ENCODE data around the gene PLXNA4.

The PLXNA4 gene

DNA sequence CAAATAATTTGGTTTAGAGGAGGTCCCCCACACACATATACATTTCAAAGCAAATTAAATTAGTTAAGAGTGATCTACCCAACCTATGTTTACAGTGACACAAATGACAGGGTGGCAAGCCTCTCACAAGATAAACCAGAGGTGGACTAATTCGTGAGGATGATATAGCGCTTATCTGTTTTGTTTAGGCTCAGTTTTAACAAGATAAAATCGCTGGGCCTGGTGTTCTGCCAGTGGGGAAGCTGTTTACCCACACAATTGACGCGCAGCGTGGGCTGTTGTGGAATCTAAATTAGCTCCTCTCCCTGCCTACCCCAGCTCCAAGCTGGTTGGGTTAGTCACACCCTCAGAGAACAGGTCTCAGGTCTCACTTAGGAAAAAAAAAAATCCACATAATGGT is 16.7 kb upstream of the PLXNA4 start:
- H3K4me3 ChIP-seq (ENCODE audit: low read depth, low read length) = no peak overlapping the region
- DNase-seq (ENCODE audit: low read depth) = no peak
- no peak for TF ChIP-seq POLR2A (IDR thresholded peaks at IDR 0.05; ENCODE audit: extremely low read depth, insufficient read length)

DNA sequence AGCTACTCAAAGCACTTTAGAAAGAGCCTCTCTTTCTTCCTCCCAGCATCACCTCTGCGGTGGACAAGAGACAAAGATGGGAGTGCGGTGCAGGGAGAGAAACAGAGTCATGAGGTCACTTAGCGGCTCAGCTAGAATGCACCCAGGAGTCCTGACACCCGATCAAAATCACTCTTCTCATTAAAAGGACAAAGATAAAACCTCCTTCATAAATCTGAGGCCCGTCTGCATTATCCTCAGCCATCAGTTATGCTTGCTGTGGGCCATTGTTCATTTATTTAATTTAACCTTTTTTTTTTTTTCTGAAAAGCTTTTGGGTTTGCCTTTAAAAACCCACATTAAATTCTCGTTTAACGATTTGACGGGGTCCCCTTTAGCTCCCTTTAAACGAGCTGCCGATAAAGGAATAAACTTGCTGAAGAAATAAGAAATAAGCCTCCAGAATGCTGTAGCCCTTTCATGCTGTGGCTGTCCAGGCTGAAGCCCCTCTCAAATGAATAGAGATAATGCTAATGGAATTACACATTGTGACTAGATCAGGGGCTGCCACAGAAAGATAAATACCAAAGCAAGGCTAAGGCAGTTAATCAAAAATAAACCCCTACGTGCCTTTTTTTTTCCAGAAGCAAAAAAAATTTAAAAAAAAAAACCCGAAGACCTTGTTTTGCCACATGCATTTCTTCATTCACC is 16.1 kb upstream of the PLXNA4 start:
- DNase-seq (ENCODE audit: low read depth) = no peak
- TF ChIP-seq MYC (IDR thresholded peaks at IDR 0.05; ENCODE audit: low read depth, low read length) (no peak), POLR2A (IDR thresholded peaks at IDR 0.05; ENCODE audit: extremely low read depth, insufficient read length) (no peak)
- TF ChIP-seq, protein P1, sequence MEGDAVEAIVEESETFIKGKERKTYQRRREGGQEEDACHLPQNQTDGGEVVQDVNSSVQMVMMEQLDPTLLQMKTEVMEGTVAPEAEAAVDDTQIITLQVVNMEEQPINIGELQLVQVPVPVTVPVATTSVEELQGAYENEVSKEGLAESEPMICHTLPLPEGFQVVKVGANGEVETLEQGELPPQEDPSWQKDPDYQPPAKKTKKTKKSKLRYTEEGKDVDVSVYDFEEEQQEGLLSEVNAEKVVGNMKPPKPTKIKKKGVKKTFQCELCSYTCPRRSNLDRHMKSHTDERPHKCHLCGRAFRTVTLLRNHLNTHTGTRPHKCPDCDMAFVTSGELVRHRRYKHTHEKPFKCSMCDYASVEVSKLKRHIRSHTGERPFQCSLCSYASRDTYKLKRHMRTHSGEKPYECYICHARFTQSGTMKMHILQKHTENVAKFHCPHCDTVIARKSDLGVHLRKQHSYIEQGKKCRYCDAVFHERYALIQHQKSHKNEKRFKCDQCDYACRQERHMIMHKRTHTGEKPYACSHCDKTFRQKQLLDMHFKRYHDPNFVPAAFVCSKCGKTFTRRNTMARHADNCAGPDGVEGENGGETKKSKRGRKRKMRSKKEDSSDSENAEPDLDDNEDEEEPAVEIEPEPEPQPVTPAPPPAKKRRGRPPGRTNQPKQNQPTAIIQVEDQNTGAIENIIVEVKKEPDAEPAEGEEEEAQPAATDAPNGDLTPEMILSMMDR (IDR thresholded peaks at IDR 0.05; ENCODE audit: low read depth, low read length) = no peak
- TF ChIP-seq, protein P2, sequence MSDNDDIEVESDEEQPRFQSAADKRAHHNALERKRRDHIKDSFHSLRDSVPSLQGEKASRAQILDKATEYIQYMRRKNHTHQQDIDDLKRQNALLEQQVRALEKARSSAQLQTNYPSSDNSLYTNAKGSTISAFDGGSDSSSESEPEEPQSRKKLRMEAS (IDR thresholded peaks at IDR 0.05; ENCODE audit: low read depth, low read length) = no peak
- H3K4me3 ChIP-seq (ENCODE audit: low read depth, low read length) = no peak overlapping the region

DNA sequence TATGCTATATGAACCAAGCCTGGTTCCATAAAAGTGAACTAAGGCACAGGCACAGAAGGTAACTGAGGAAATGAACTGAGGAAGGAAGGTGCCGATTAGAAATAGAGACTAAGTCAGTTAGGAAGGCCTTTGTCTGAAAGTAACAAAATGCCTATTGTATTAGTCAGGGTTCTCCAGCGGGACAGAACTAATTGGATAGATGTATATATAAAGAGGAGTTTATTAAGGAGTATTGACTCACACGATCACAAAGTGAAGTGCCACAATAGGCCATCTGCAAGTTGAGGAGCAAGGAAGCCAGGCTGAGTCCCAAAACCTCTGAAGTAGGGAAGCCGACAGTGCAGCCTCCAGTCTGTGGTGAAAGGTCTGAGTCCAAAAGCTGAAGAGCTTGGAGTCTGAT is 13.9 kb upstream of the PLXNA4 start:
- H3K4me3 ChIP-seq (ENCODE audit: low read depth, low read length) = no peak overlapping the region
- no peak for DNase-seq (ENCODE audit: low read depth)
- TF ChIP-seq, protein P1 (IDR thresholded peaks at IDR 0.05; ENCODE audit: low read depth, low read length) = no peak
- TF ChIP-seq, protein P2 (IDR thresholded peaks at IDR 0.05; ENCODE audit: low read depth, low read length) = no peak
- no peak for TF ChIP-seq POLR2A (IDR thresholded peaks at IDR 0.05; ENCODE audit: extremely low read depth, insufficient read length)

DNA sequence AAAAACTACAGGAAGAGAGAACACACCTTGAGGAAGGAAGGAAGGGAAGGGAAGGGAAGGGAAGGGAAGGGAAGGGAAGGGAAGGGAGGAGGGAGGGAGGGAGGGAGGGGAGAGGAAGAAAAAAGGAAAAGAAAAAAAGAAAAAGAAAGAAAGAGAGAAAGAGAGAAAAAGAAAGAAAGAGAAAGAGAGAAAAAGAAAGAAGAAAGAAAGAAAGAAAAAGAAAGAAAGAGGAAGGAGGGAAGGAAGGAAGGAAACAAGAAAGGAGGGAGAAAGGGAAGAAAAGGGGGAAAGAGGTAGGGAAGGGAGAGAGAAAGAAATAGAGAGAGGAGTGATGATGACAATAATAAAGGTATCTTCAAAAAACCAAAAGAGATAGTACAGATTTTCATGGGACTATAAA is 12.3 kb upstream of the PLXNA4 start:
- no peak overlapping the region for H3K4me3 ChIP-seq (ENCODE audit: low read depth, low read length)
- TF ChIP-seq POLR2A (IDR thresholded peaks at IDR 0.05; ENCODE audit: extremely low read depth, insufficient read length) (no peak), MYC (IDR thresholded peaks at IDR 0.05; ENCODE audit: low read depth, low read length) (no peak)
- TF ChIP-seq, protein P1 (IDR thresholded peaks at IDR 0.05; ENCODE audit: low read depth, low read length) = no peak
- TF ChIP-seq, protein P2 (IDR thresholded peaks at IDR 0.05; ENCODE audit: low read depth, low read length) = no peak
- no peak for DNase-seq (ENCODE audit: low read depth)

DNA sequence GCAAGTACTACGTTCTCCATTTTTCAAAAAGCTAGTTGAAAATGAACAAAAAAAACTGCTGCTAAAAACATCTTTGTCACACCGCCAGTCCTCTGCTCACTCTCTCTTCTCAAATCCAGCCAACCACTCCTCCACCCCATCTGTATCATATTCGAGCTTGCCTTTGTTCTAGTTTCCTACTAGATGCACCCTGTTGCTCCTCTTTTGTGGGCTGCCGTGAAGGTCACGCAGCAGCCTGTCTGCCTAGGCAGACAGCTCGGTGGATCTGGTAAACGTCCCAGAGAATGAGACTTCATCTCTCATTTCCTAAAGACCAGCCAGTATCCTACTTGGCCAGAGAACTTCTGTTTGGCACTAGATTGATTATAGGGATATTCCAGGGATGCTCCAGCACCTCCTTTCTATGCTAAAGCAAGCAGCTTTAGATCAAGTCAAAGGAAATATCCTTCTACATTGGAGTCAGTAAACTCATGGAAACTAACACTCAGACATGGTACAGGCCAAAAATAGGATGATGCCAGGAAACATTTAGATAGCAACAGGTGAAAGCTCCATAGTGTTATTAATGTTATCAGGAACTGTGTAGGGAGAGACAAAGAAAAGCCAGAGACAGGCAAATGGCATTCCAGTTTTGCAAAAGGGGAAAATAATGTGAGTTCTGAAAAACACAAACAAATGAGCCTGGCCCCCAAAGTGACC is 8.7 kb upstream of the PLXNA4 start:
- H3K4me3 ChIP-seq (ENCODE audit: low read depth, low read length) = no peak overlapping the region
- DNase-seq (ENCODE audit: low read depth) = no peak
- TF ChIP-seq POLR2A (IDR thresholded peaks at IDR 0.05; ENCODE audit: extremely low read depth, insufficient read length) (no peak), MYC (IDR thresholded peaks at IDR 0.05; ENCODE audit: low read depth, low read length) (no peak)
- TF ChIP-seq, protein P1 (IDR thresholded peaks at IDR 0.05; ENCODE audit: low read depth, low read length) = no peak
- TF ChIP-seq, protein P2 (IDR thresholded peaks at IDR 0.05; ENCODE audit: low read depth, low read length) = no peak

DNA sequence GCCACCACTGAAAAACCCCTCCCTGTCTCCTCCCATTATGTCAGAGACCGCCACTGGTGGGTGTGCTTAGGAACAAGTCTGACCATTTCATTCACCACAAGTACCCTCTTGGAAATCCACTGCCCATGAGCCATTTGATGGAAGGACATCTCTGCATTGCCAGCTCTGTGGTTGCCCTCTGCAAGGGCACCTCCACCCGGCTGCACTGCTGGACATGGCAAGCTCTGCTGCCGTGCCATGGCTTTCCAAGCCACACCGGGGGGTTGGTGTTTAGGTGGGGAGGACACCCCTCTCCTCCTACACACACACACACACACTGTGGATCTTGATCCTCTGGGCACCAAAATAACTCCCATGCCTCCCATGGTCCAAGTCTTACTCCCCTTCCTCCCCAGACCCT is 5.2 kb upstream of the PLXNA4 start:
- TF ChIP-seq MYC (IDR thresholded peaks at IDR 0.05; ENCODE audit: low read depth, low read length) = no peak
- no peak overlapping the region for H3K4me3 ChIP-seq (ENCODE audit: low read depth, low read length)
- no peak for DNase-seq (ENCODE audit: low read depth)
